GM12878 (cell line): Measurements from ENCODE around the gene DLG2. TPM values are rescaled to one million over a fixed set of nuclear protein-coding genes. Genes with fewer than 3 reads are reported as not detected.

Source experiments
- ATAC-seq: fragments of 200-7000 bp; cut with Tn5 transposase; 3 replicates; pipeline ENCODE4 v1.9.1; 2020; ENCODE audit warnings: mild to moderate bottlenecking, moderate library complexity
- BruUV-seq: library from RNA; stranded (reverse); fragments of 400-500 nt; replicated peaks from 2 replicates; lab custom pipeline; 2021; lab: Mats Ljungman, UMichigan
- CTCF ChIA-PET: fragments of 300-600 bp; sonication (Branson Sonifier 250); formaldehyde crosslinking; extraction: SDS; loops from one replicate; lab custom pipeline; 2021; ENCODE audit warnings: inconsistent platforms; lab: Yijun Ruan, JAX
- POLR2A ChIA-PET: fragments of 350-600 bp; formaldehyde crosslinking; extraction: SDS; loops from one replicate; lab custom pipeline; 2021; ENCODE audit warnings: inconsistent platforms; lab: Charles Lee
- RAD21 ChIA-PET: fragments of 300-600 bp; sonication (Branson Sonifier 250); formaldehyde crosslinking; loops from one replicate; lab custom pipeline; 2023; ENCODE audit warnings: antibody characterized with exemption; ENCODE audit not compliant: unreplicated experiment; lab: Charles Lee
- SMC1A ChIA-PET: fragments of 300-600 bp; sonication (Branson Sonifier 250); formaldehyde crosslinking; loops from one replicate; lab custom pipeline; 2023; ENCODE audit not compliant: unreplicated experiment, uncharacterized antibody; lab: Charles Lee
- DNase-seq: peaks from one replicate; pipeline ENCODE4 v3.0.0-alpha.2; 2011; ENCODE audit warnings: low read depth, low spot score
- FAIRE-seq: peaks from 3 replicates; lab custom pipeline; 2011; peaks lifted over from hg19 to GRCh38; lab: Jason Lieb, UNC
- H2AFZ ChIP-seq: 2 replicates; pipeline ENCODE4 v1.6.0; 2011; ENCODE audit warnings: low read depth, low read length, control low read depth; ENCODE audit not compliant: control insufficient read depth
- H3K27ac ChIP-seq: 2 replicates; pipeline ENCODE4 v1.5.1; 2011; ENCODE audit warnings: control low read depth; ENCODE audit not compliant: control insufficient read depth, insufficient read depth
- H3K27me3 ChIP-seq, 2 experiments: replicated peaks in 1 of 2; 2 replicates each; pipeline versions ENCODE4 v1.6.0 to v1.6.1; 2011; ENCODE audit warnings: low read length in 1 of 2; ENCODE audit not compliant: control insufficient read depth in 2 of 2, insufficient read depth in 2 of 2
- H3K36me3 ChIP-seq, 2 experiments: 2 replicates each; pipeline ENCODE4 v1.5.1; 2011; ENCODE audit warnings: low read length in 1 of 2; ENCODE audit not compliant: control insufficient read depth in 2 of 2, insufficient read depth in 2 of 2
- H3K4me1 ChIP-seq: 2 replicates; pipeline ENCODE4 v1.6.1; 2011; ENCODE audit warnings: mild to moderate bottlenecking, low read length, moderate library complexity, mixed read lengths; ENCODE audit not compliant: control insufficient read depth, insufficient read depth
- H3K4me2 ChIP-seq: 2 replicates; pipeline ENCODE4 v1.6.0; 2011; ENCODE audit warnings: control low read depth; ENCODE audit not compliant: control insufficient read depth, insufficient read depth
- H3K4me3 ChIP-seq: fragments of 200-600 bp; sonication (generic); 2 replicates; pipeline ENCODE4 v1.5.1; 2016
- H3K79me2 ChIP-seq: 2 replicates; pipeline ENCODE4 v1.6.0; 2011; ENCODE audit warnings: low read length; ENCODE audit not compliant: control insufficient read depth, insufficient read depth
- H3K9ac ChIP-seq: 2 replicates; pipeline ENCODE4 v1.8.0; 2011; ENCODE audit warnings: low read length, control low read depth, mixed read lengths; ENCODE audit not compliant: control insufficient read depth, insufficient read depth
- H3K9me3 ChIP-seq: replicated peaks from 3 replicates; pipeline ENCODE4 v1.5.1; 2011; ENCODE audit warnings: mild to moderate bottlenecking, low read length; ENCODE audit not compliant: control insufficient read depth, insufficient read depth
- H4K20me1 ChIP-seq: 2 replicates; pipeline ENCODE4 v1.6.0; 2011; ENCODE audit not compliant: control insufficient read depth, insufficient read depth
- ASH2L ChIP-seq: fragments of 300-600, 200-600 bp; sonication (generic); IDR thresholded peaks from 2 replicates; pipeline ENCODE4 v1.6.1; 2017; ENCODE audit warnings: low read depth, mild to moderate bottlenecking, borderline replicate concordance
- CBX5 ChIP-seq: sonication (generic); IDR thresholded peaks from 2 replicates; pipeline ENCODE4 v1.6.1; 2016; ENCODE audit warnings: low read depth, moderate library complexity, mild to moderate bottlenecking, inconsistent platforms
- EED ChIP-seq: sonication (generic); IDR thresholded peaks from 2 replicates; pipeline ENCODE4 v1.6.1; 2016; ENCODE audit warnings: antibody characterized with exemption, low read depth
- HCFC1 ChIP-seq: fragments of 150-350 bp; IDR thresholded peaks from 2 replicates; pipeline ENCODE4 v1.6.1; 2014; ENCODE audit warnings: low read length
- HDAC6 ChIP-seq: fragments of 200-600 bp; sonication (generic); IDR thresholded peaks from one replicate; pipeline ENCODE4 v1.8.0; 2017; ENCODE audit warnings: antibody characterized with exemption; ENCODE audit not compliant: unreplicated experiment
- KDM1A ChIP-seq: fragments of 200-600 bp; sonication (generic); IDR thresholded peaks from 2 replicates; pipeline ENCODE4 v1.6.1; 2016; ENCODE audit warnings: borderline replicate concordance
- MEF2A ChIP-seq: IDR thresholded peaks from 2 replicates; pipeline ENCODE4 v1.6.1; 2011; ENCODE audit warnings: low read depth, mild to moderate bottlenecking, low read length, moderate library complexity; ENCODE audit not compliant: insufficient read depth
- SMAD1 ChIP-seq: fragments of 450-650 bp; IDR thresholded peaks from 2 replicates; pipeline ENCODE4 v1.6.1; 2018; ENCODE audit warnings: mild to moderate bottlenecking, low read depth; ENCODE audit not compliant: partially characterized antibody
- WGBS: methylation state at CpG from one replicate; pipeline ENCODE4 v1.1.6; 2016; ENCODE audit warnings: low lambda C conversion rate; ENCODE audit not compliant: insufficient replicate concordance, insufficient coverage; ENCODE audit errors: missing lambda C conversion rate; 5-methylcytosine and 5-hydroxymethylcytosine counted together
- in situ Hi-C: fragments of 300-500 bp; cut with MboI; formaldehyde crosslinking; loops from 9 replicates; pipeline ENCODE4 v1.14.3; 2018; ENCODE audit warnings: mixed read lengths
- intact Hi-C: fragments of 100-400 bp; cut with micrococcal nuclease; formaldehyde crosslinking; loops from one replicate; pipeline ENCODE4 v1.14.2; 2022; ENCODE audit not compliant: unreplicated experiment
- polyA plus RNA-seq, 11 experiments: library from polyadenylated mRNA; depleted of rRNA in 4 of 11; unstranded in 6 of 11; stranded (reverse) in 5 of 11; fragments of >200 nt; fragmentation: Nextera tagmentation in 4 of 11; fragmentation: Illumina TruSeq in 1 of 11; extraction: Ambion mirVana in 4 of 11; extraction: Trizol in 1 of 11; gene quantifications; 1 replicate in 1 of 11; 2 replicates in 10 of 11; pipeline versions ENCODE4 v1.2.1 to v1.2.3, GENCODE V29; 2011 to 2016; ENCODE audit warnings: inconsistent platforms in 2 of 11, missing spikeins in 2 of 11, low read depth in 1 of 11
- total RNA-seq, 4 experiments: library from RNA; depleted of rRNA in 3 of 4; stranded (reverse); fragments of >200 nt in 3 of 4; fragmentation: Illumina TruSeq in 1 of 4; extraction: Trizol in 1 of 4; gene quantifications; 2 replicates each; pipeline versions ENCODE4 v1.2.1 to v1.2.3, GENCODE V29; 2013 to 2021
- TF ChIP-seq, protein P1 (sequence below): fragments of 450-650 bp; formaldehyde crosslinking; IDR thresholded peaks from 2 replicates; pipeline ENCODE4 v1.5.0; 2022; ENCODE audit warnings: mild to moderate bottlenecking, missing genetic modification characterization
- TF ChIP-seq, protein P2 (sequence below): IDR thresholded peaks from 2 replicates; pipeline ENCODE4 v1.6.1; 2011; ENCODE audit warnings: low read depth, mild to moderate bottlenecking, low read length, moderate library complexity, borderline replicate concordance; ENCODE audit errors: extremely low read depth
- TF ChIP-seq, protein P3 (sequence below): fragments of 450-650 bp; formaldehyde crosslinking; IDR thresholded peaks from 2 replicates; pipeline ENCODE4 v1.4.0; 2020; ENCODE audit warnings: mild to moderate bottlenecking, moderate library complexity
- TF ChIP-seq, protein P4 (sequence below): fragments of 450-650 bp; IDR thresholded peaks from 2 replicates; pipeline ENCODE4 v1.6.1; 2014; ENCODE audit warnings: mild to moderate bottlenecking

The DLG2 gene
- total and polyA plus RNA-seq, 10 of the 15 experiments (the other 5 are each of a cell fraction or from before 2014, with no cell fraction given) = 0.09 to 0.98 (median 0.35) TPM

DNA sequence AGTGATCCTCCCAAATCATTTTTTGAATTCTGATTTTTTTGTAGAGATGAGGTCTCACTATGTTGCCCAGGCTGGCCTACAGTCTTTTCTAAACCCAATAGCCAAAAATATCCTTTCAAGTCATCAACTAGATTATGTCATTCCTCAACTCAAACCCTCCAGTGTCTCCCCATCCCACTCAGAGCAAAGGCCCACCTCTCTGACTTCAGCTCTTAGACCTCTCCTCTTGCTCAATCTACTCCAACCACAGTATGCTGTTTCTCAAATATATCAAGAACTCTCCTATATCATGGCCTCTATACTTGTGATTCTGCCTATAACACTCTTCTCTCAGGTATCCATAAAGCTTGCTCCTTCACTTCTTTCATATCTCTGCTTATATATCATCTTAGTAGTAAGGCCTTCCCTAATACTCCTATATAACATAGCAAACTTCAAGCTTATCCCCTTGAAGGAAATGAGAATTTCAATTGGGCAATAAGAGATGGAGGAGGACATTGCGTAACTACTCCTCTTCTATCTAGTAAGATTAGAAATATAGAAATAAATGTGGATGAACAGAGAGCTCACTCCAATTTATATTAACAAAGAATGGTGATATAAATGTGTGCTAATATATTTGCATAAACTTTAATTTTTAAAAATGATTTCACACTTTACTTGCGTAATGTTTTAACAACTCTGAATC lies 24.5 kb downstream of the DLG2 start (continued):
- TF ChIP-seq EED = no peak
- no peak for TF ChIP-seq SMAD1

DNA sequence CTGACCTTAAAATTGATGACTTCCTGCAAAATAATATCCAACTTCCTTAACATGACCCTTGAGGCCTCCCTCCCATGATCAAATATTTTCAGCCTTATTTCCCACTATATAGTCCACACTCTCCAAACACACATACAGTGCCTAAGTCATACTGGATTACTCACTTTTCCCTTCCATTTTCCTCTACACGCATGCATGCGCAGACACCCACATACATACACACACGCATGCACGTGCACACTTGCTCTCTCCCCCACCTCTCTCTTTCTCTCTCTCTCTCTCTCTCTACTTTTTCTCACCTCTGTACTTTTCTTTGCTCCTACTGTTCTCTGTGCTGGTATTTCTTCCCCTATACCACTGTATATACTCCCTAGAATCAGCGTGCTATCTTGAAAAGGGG lies 28.1 kb downstream of the DLG2 start:
- ChIA-PET CTCF (interaction anchor here (1.4 kb wide), 1 partner anchor 94 kb away, joined by 3 read pairs; no protein-coding TSS in a partner anchor), SMC1A (no interaction called here), POLR2A (no interaction called here), RAD21 (no interaction called here)
- no peak overlapping the region for H2AFZ ChIP-seq
- in situ Hi-C loops = loop anchor here (10.0 to 25.0 kb wide), 2 partner anchors 226 to 1213 kb away; partner anchors contain the start of gene PRSS23
- no peak overlapping the region for H3K9ac ChIP-seq
- no peaks in the 10 kb centered on the region for H4K20me1 ChIP-seq
- no peaks in the 10 kb centered on the region for H3K4me1 ChIP-seq
- ATAC-seq = no peak
- H3K4me3 ChIP-seq = no peak overlapping the region
- H3K9me3 ChIP-seq = no peaks in the 10 kb centered on the region
- H3K27ac ChIP-seq = no peak overlapping the region
- H3K27me3 ChIP-seq = no peaks in the 10 kb centered on the region
- BruUV-seq = no TSS peak
- FAIRE-seq = no peak
- WGBS = 70% methylated on average over 5 of the region's 5 CpGs
- intact Hi-C loops = loop anchor here (5.0 to 10.0 kb wide), 3 partner anchors 228 to 816 kb away; no protein-coding TSS in a partner anchor
- no peak overlapping the region for H3K4me2 ChIP-seq
- no peak for DNase-seq
- no peaks in the 10 kb centered on the region for H3K36me3 ChIP-seq
- H3K79me2 ChIP-seq = no peaks in the 10 kb centered on the region
- TF ChIP-seq HCFC1 (no peak), KDM1A (no peak), MEF2A (no peak), ASH2L (no peak), HDAC6 (no peak), CBX5 (no peak)
- TF ChIP-seq, protein P1, sequence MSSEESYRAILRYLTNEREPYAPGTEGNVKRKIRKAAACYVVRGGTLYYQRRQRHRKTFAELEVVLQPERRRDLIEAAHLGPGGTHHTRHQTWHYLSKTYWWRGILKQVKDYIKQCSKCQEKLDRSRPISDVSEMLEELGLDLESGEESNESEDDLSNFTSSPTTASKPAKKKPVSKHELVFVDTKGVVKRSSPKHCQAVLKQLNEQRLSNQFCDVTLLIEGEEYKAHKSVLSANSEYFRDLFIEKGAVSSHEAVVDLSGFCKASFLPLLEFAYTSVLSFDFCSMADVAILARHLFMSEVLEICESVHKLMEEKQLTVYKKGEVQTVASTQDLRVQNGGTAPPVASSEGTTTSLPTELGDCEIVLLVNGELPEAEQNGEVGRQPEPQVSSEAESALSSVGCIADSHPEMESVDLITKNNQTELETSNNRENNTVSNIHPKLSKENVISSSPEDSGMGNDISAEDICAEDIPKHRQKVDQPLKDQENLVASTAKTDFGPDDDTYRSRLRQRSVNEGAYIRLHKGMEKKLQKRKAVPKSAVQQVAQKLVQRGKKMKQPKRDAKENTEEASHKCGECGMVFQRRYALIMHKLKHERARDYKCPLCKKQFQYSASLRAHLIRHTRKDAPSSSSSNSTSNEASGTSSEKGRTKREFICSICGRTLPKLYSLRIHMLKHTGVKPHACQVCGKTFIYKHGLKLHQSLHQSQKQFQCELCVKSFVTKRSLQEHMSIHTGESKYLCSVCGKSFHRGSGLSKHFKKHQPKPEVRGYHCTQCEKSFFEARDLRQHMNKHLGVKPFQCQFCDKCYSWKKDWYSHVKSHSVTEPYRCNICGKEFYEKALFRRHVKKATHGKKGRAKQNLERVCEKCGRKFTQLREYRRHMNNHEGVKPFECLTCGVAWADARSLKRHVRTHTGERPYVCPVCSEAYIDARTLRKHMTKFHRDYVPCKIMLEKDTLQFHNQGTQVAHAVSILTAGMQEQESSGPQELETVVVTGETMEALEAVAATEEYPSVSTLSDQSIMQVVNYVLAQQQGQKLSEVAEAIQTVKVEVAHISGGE = no peak
- TF ChIP-seq, protein P2, sequence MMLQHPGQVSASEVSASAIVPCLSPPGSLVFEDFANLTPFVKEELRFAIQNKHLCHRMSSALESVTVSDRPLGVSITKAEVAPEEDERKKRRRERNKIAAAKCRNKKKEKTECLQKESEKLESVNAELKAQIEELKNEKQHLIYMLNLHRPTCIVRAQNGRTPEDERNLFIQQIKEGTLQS = no peak
- TF ChIP-seq, protein P3, sequence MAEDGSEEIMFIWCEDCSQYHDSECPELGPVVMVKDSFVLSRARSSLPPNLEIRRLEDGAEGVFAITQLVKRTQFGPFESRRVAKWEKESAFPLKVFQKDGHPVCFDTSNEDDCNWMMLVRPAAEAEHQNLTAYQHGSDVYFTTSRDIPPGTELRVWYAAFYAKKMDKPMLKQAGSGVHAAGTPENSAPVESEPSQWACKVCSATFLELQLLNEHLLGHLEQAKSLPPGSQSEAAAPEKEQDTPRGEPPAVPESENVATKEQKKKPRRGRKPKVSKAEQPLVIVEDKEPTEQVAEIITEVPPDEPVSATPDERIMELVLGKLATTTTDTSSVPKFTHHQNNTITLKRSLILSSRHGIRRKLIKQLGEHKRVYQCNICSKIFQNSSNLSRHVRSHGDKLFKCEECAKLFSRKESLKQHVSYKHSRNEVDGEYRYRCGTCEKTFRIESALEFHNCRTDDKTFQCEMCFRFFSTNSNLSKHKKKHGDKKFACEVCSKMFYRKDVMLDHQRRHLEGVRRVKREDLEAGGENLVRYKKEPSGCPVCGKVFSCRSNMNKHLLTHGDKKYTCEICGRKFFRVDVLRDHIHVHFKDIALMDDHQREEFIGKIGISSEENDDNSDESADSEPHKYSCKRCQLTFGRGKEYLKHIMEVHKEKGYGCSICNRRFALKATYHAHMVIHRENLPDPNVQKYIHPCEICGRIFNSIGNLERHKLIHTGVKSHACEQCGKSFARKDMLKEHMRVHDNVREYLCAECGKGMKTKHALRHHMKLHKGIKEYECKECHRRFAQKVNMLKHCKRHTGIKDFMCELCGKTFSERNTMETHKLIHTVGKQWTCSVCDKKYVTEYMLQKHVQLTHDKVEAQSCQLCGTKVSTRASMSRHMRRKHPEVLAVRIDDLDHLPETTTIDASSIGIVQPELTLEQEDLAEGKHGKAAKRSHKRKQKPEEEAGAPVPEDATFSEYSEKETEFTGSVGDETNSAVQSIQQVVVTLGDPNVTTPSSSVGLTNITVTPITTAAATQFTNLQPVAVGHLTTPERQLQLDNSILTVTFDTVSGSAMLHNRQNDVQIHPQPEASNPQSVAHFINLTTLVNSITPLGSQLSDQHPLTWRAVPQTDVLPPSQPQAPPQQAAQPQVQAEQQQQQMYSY = no peak
- TF ChIP-seq, protein P4, sequence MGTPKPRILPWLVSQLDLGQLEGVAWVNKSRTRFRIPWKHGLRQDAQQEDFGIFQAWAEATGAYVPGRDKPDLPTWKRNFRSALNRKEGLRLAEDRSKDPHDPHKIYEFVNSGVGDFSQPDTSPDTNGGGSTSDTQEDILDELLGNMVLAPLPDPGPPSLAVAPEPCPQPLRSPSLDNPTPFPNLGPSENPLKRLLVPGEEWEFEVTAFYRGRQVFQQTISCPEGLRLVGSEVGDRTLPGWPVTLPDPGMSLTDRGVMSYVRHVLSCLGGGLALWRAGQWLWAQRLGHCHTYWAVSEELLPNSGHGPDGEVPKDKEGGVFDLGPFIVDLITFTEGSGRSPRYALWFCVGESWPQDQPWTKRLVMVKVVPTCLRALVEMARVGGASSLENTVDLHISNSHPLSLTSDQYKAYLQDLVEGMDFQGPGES = no peak
